ENCODE results near the gene BRINP1.

- TF ChIP-seq CTCF (conservative IDR thresholded peaks at IDR 0.05; ENCODE audit: low read length): no peak
- no peak for TF ChIP-seq EZH2phosphoT487 (IDR thresholded peaks at IDR 0.05; ENCODE audit: borderline replicate concordance)
These were observed 588 bp upstream of the BRINP1 start for GRCh38 chr9:119369680-119370366.
